ENCODE results near the gene PHTF2.

DNA sequence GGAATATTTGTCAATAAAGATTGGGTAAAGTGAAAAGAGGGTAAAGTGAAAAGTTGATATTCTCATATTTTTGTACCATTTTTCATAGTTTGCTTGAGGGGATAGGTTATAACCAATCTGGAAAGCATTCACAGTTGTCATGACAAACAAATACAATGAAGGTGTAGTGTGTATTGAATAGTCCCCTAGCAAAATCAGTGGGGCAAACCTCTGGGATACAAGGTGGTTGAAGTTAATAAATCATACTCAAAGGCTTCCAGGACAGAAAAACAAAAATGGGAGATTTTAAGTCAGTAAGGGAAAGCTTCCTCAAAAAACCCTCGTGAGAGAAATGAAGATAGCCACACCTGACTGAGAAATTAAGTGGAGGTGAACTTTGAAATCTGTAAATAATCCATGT lies 39.4 kb downstream of the PHTF2 start:
- no peak for TF ChIP-seq SIN3A (IDR thresholded peaks at IDR 0.05; ENCODE audit: borderline replicate concordance, insufficient read depth, low read length)
- TF ChIP-seq, protein P1, sequence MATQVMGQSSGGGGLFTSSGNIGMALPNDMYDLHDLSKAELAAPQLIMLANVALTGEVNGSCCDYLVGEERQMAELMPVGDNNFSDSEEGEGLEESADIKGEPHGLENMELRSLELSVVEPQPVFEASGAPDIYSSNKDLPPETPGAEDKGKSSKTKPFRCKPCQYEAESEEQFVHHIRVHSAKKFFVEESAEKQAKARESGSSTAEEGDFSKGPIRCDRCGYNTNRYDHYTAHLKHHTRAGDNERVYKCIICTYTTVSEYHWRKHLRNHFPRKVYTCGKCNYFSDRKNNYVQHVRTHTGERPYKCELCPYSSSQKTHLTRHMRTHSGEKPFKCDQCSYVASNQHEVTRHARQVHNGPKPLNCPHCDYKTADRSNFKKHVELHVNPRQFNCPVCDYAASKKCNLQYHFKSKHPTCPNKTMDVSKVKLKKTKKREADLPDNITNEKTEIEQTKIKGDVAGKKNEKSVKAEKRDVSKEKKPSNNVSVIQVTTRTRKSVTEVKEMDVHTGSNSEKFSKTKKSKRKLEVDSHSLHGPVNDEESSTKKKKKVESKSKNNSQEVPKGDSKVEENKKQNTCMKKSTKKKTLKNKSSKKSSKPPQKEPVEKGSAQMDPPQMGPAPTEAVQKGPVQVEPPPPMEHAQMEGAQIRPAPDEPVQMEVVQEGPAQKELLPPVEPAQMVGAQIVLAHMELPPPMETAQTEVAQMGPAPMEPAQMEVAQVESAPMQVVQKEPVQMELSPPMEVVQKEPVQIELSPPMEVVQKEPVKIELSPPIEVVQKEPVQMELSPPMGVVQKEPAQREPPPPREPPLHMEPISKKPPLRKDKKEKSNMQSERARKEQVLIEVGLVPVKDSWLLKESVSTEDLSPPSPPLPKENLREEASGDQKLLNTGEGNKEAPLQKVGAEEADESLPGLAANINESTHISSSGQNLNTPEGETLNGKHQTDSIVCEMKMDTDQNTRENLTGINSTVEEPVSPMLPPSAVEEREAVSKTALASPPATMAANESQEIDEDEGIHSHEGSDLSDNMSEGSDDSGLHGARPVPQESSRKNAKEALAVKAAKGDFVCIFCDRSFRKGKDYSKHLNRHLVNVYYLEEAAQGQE (IDR thresholded peaks at IDR 0.05; ENCODE audit: insufficient read depth in 1 of 2, low read depth in 2 of 2, low read length in 2 of 2), result no peak

Data from PFSK-1 (cell line).